GM18873 (cell line): ENCODE measurements around the gene NUDT15.
"Not testable (repeated sequence)": the region's sequence is repeated elsewhere in the genome, so short reads cannot be mapped to it uniquely, and the experiment has no call there.

Source experiments
- ATAC-seq: cut with Tn5 transposase; IDR thresholded peaks from one replicate; pipeline ENCODE4 v1.9.1; 2021; ENCODE audit warnings: mild to moderate bottlenecking, moderate library complexity, moderate number of reproducible peaks; ENCODE audit not compliant: unreplicated experiment, low FRiP score

Gene NUDT15

GRCh38 chr13:48037346-48038173, at the start of gene NUDT15:
NUDT15 (plus strand) TSS chr13:48037726; CDS start chr13:48037747, 21 bp downstream.
- peak; percentile 87 for ATAC-seq

- no peak for ATAC-seq
These were observed 47.1 kb upstream of the NUDT15 start for GRCh38 chr13:47990427-47990826.

GRCh38 chr13:47990920-47991466, 46.5 kb upstream of the NUDT15 start:
- no peak for ATAC-seq

GRCh38 chr13:47991859-47992258, 45.7 kb upstream of the NUDT15 start:
- no peak for ATAC-seq

- no peak for ATAC-seq
These were observed 40.1 kb upstream of the NUDT15 start for GRCh38 chr13:47997384-47997783.

- ATAC-seq: no peak
These were observed 37.6 kb upstream of the NUDT15 start for GRCh38 chr13:47999973-48000372.

GRCh38 chr13:48000559-48001113, 36.9 kb upstream of the NUDT15 start:
- ATAC-seq: peak; percentile 34

- ATAC-seq: peak; percentile 94
These were observed 36.2 kb upstream of the NUDT15 start, which contains the start of gene SUCLA2 for GRCh38 chr13:48001114-48001881. SUCLA2 (minus strand) TSS chr13:48001273; CDS start chr13:48001269, 4 bp downstream.

- not testable (repeated sequence) for ATAC-seq
These were observed 35.5 kb upstream of the NUDT15 start for GRCh38 chr13:48001999-48002398.

- ATAC-seq: no peak
These were observed 33.3 kb upstream of the NUDT15 start for GRCh38 chr13:48004201-48004600.

GRCh38 chr13:48006396-48006795, 31.1 kb upstream of the NUDT15 start:
- ATAC-seq: no peak

GRCh38 chr13:48009284-48009683, 28.2 kb upstream of the NUDT15 start:
- no peak for ATAC-seq

- ATAC-seq: no peak
These were observed 26.8 kb upstream of the NUDT15 start for GRCh38 chr13:48010698-48011097.

GRCh38 chr13:48012668-48013067, 24.9 kb upstream of the NUDT15 start:
- no peak for ATAC-seq

GRCh38 chr13:48014359-48014758, 23.2 kb upstream of the NUDT15 start:
- no peak for ATAC-seq

- no peak for ATAC-seq
These were observed 18.9 kb upstream of the NUDT15 start for GRCh38 chr13:48018637-48019036.

- no peak for ATAC-seq
These were observed 17.7 kb upstream of the NUDT15 start for GRCh38 chr13:48019796-48020195.

- ATAC-seq: no peak
These were observed 9.5 kb upstream of the NUDT15 start for GRCh38 chr13:48028066-48028465.

GRCh38 chr13:48029859-48030258, 7.7 kb upstream of the NUDT15 start:
- no peak for ATAC-seq

GRCh38 chr13:48038761-48039160, 1.2 kb downstream of the NUDT15 start:
- ATAC-seq: no peak

GRCh38 chr13:48040049-48040448, 2.5 kb downstream of the NUDT15 start:
- ATAC-seq: no peak
